ENCODE results near the gene TIMP2.
"Not testable (repeated sequence)": the region's sequence is repeated elsewhere in the genome, so short reads cannot be mapped to it uniquely, and the experiment has no call there.

Gene TIMP2

DNA sequence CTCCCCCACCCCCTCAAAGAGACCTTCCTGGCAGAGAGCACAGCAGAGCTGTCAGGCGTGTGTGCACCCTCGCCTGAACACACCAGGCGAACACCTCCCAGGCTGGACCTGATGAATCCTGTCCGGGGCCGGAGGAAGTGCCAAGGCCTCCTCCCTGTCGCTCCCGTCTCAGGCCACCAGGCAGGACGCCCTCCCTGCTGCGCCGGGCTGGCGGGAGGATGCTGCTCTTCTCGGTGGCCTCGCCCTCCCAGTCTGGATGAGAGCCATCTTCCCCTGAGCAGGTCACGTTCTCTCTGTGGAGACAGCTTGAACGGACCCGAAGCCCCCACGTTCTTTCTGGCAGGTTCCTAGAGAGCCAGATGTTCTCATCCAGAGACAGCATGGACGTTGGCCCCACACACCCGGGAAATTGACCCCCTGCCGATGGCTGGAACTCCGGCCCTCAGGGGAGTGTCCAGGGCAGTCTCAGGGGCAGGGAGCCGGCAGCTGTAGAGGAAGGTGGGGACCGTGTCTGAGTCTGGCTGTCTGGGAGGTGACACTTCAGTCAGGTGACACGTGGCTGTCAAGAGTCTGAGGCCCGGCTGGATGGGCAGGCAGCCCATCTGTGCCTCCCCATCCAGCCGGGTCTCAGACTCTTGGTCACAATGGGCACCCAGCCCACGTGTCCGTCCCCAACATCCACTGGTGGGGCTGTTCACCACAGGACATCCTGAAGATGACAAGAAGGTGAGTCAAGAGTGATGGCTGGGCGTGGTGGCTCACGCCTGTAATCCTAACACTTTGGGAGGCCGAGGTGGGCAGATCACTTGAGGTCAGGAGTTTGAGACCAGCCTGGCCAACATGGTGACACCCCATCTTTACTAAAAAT, 5.0 kb upstream of the TIMP2 start:
- no peak for DNase-seq

GRCh38 chr17:78925662-78926555, 722 bp upstream of the TIMP2 start:
- no peak for DNase-seq

DNA sequence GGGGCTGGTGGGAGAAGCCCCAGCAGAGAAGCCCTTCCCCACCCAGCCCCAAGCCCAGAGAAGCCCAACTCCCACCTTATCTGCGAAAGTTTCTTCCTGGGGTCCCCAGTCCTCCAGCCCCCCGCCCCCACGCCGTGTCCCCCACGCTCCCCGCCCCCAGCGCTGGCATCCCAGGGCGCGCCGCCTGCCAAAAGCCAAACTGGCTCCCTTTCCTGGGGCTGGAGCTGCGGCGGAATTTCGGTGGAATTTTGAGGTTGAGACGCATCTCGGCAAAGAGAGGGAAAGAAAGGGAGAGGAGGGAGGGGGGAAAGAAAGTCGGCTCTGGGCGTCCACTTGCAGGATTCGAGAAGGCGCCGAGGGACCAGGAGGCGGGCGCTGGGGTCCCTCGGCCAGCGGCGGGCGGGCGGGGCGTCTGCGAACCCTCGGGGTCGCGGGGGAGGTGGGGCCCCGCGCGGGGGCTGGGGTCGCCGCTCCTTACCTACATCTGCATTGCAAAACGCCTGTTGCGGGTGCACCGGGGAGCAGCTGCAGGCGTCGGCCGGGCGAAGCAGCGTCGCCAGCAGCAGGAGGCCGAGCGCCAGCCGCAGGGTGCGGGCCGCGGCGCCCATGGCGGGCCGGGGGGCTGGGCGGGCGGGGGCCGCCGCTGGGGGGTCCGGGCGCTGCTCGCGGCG, 571 bp downstream of the TIMP2 start:
- no peak for DNase-seq

DNA sequence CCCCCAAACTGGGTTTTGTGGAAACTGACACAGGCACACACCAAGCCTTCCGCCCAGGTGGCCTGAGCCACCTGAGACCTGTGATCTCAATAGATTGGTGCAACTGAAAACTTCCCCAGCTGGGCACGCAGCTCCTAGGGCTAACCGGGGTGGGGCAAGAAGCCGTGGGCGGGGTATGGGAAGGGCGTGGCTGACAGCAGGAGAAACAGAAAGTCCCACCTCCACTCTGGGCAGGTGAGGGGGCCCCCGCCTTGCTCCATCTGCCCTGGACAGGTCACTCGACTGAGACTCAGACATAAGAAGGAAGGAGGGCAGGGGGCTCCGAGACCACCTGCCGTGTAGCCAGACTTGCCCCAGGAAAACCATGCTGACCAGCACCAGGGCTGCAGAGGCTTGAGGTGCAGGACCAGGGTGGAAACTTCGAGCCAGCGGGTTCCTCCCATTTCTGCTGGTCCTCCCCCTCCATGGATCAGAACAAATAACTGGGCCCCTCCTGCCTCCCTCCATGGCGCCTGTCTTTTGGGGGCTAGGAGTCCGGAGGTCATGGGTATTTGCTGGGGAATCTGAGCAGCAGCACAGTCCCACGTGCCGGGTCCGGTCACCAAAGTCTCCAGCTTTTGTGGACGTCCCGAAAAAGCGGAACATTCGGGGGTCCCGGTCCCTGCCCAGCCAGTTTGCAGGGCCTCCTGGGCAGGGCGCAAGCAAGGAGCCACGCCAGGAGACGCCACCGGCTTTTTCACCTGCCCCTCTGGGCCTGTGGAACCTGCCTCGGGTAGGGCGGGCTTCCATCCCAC, 1.3 kb downstream of the TIMP2 start:
- DNase-seq, result no peak

DNA sequence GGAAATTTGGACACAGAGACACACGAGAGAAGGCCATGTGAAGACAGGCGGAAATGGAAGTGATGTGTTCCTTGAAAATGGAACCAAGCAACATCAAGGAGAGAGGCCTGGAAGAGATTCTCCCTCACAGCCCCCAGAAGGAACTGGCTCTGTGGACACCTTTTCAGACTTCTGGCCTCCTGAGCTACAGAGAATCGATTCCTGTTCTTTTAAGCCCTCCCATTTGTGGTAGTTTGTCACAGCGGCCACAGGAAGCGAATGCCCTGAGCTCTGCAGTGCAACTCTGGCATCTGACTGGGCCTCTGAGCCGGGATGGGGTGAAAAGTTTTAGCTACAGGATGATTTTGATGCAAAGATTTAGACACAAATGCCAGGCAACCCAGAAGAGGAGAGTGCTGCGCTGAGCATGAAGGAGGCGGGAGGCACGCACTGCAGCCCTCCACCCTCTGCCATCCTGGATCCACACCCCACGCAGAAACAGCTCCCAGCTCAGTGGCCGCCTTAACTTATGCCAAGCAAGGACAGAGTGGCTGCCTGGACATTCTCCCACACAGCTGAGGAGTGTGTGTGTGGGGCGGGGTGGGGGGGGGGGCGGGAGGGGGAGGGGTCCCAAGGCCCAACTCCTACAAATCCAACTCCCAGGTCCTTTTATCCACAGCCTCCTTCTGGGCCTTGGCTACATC, 2.2 kb downstream of the TIMP2 start:
- DNase-seq, result no peak

DNA sequence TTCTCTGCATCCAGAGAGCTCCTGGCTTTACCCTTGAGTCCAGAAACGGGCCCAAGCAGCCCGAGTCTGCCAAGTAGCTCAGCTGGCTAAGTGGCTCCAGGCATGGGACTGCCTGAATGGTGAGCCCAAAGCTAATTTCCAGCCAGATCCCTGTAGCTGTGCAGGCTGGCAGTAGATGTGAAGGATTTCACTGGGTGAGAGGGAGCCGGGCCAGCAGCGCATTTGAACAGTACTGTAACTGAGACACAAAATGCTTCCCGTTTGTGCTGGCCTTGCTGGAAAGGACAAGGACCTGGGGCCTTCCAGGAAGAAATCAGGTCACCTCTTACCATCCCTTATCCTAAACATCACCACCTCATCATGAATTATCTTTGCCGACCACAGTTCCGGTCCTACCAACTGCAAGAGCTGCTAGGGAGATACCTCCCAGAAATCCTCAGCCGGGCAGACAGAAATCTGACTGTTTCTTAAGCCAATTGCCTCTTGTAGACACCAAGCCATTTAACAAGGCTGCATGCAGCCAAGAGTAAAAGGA, 3.7 kb downstream of the TIMP2 start:
- no peak for DNase-seq

GRCh38 chr17:78920528-78920927, 4.7 kb downstream of the TIMP2 start:
- no peak for DNase-seq

GRCh38 chr17:78919861-78920450, 5.2 kb downstream of the TIMP2 start:
- no peak for DNase-seq

GRCh38 chr17:78918979-78919378, 6.2 kb downstream of the TIMP2 start:
- DNase-seq, result no peak

- DNase-seq, result no peak
These were observed 7.5 kb downstream of the TIMP2 start for GRCh38 chr17:78917451-78918275.

DNA sequence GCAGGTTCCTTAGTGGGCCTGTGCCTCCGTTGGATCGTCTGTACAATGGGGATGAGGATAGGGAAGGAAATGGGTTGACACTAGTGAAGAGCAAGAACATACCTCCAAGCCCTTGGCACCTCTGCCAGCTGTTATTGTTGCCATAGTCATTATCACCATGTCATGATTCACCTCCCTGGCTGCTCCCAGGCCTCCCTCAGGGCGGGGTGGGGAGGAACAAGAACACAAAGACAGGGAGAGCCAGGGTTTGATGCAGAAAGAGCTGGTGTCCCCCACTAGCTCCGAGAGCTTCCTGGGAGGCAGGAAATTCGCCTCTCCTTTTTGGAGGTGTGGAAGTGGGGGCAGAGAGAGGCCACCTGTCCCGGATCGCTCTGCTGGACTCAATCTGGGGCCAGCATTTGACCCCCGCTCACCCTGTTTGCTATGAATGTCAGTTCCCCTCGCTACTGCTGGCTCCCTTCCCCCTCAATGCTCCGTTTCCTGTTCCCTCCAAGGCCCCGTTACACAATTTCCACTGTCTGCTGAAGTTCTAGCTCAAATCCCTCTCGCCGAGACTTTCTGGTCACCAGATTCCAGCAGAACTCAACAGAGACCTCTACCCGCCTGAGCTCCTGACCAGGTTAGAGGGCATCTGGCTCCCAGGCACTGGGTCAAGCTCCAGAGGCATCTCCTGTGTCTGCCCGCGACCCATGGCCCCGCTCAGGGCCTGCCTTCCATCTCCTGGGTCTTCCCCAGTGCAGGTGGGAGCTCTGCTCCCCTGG, 9.1 kb downstream of the TIMP2 start:
- DNase-seq, result no peak

DNA sequence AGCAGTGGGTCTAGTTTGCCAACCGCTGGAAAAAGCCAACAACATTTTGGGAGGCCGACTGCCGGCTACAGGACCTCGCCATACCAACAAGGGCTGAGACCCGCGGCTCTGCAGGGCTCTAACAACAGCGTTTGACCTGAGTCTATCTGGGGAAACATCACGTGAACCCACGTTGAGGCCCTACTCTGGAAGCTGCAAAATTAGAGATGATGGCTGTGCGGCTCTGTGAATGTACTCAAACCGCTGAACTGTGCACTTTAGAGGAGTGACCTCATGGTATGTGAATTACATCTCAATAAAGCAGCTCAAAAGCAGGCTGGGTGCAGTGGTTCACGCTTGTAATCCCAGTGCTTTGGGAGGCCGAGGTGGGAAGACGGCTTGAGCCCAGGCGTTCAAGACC, 12.1 kb downstream of the TIMP2 start:
- no peak for DNase-seq

DNA sequence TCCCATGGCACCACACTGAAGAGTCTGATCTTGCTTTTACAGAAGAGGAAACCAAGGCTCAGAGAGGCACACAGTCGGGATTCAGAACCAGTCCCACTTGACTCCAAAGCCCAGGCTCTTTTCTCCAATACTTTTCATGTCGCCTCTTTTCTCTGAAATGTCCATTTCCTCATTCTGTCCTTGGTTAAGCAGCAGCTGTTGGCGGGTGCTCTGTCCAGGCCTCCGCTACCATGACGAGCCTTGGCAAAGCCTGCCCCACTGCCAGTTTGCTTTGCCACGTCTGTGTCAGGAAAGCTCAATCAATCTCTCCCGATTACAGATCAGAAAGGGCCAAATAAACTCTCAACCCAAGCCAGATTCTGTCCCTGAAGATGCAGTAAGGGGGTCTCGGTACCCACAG, 13.1 kb downstream of the TIMP2 start:
- no peak for DNase-seq

- not testable (repeated sequence) for DNase-seq
These were observed 13.6 kb downstream of the TIMP2 start for GRCh38 chr17:78911543-78911942.

- no peak for DNase-seq
These were observed 14.5 kb downstream of the TIMP2 start for GRCh38 chr17:78910497-78911284.

GRCh38 chr17:78908426-78908825, 16.8 kb downstream of the TIMP2 start:
- DNase-seq, result no peak

GRCh38 chr17:78905541-78905940, 19.6 kb downstream of the TIMP2 start:
- DNase-seq, result no peak

GRCh38 chr17:78905116-78905515, 20.1 kb downstream of the TIMP2 start:
- no peak for DNase-seq

DNA sequence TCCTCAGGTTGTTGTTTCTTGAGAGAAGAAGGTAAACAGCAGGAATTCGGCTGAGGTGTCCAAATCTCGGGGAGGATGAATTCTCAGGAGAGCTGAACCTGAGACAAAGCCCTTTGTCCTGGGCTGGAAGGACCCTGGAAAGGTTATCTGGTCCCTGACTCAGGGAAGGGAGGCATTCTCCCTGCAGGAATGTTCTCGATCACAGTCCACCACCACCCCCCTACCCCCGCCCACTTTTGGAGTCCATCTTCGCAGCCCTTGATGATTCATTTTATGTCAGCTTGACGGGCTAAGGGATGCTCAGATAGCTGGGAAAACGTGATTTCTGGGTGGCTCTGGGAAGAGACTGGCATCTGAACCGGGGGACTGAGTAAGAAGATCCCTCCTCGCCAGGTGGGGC, 20.8 kb downstream of the TIMP2 start:
- DNase-seq, result no peak
